HL-60 (cell line): ENCODE results near the gene DOLK.

Experiments used
- CTCF ChIP-seq: IDR thresholded peaks from one replicate; pipeline ENCODE4 v1.5.1; 2011; ENCODE audit warnings: low read length, control low read depth, inconsistent platforms; ENCODE audit not compliant: insufficient read depth
- GABPA ChIP-seq: IDR thresholded peaks from 2 replicates; pipeline ENCODE4 v1.6.1; 2012; ENCODE audit warnings: low read depth
- POLR2AphosphoS5 ChIP-seq: IDR thresholded peaks from 2 replicates; pipeline ENCODE4 v1.6.1; 2012; ENCODE audit warnings: low read depth
- SPI1 ChIP-seq: IDR thresholded peaks from 2 replicates; pipeline ENCODE4 v1.6.1; 2012; ENCODE audit warnings: low read depth, mild to moderate bottlenecking, borderline replicate concordance
- TF ChIP-seq, protein P1 (sequence below): IDR thresholded peaks from 2 replicates; pipeline ENCODE4 v1.6.1; 2012; ENCODE audit warnings: low read depth; ENCODE audit not compliant: insufficient replicate concordance

- no peak for TF ChIP-seq CTCF
- TF ChIP-seq, protein P1, sequence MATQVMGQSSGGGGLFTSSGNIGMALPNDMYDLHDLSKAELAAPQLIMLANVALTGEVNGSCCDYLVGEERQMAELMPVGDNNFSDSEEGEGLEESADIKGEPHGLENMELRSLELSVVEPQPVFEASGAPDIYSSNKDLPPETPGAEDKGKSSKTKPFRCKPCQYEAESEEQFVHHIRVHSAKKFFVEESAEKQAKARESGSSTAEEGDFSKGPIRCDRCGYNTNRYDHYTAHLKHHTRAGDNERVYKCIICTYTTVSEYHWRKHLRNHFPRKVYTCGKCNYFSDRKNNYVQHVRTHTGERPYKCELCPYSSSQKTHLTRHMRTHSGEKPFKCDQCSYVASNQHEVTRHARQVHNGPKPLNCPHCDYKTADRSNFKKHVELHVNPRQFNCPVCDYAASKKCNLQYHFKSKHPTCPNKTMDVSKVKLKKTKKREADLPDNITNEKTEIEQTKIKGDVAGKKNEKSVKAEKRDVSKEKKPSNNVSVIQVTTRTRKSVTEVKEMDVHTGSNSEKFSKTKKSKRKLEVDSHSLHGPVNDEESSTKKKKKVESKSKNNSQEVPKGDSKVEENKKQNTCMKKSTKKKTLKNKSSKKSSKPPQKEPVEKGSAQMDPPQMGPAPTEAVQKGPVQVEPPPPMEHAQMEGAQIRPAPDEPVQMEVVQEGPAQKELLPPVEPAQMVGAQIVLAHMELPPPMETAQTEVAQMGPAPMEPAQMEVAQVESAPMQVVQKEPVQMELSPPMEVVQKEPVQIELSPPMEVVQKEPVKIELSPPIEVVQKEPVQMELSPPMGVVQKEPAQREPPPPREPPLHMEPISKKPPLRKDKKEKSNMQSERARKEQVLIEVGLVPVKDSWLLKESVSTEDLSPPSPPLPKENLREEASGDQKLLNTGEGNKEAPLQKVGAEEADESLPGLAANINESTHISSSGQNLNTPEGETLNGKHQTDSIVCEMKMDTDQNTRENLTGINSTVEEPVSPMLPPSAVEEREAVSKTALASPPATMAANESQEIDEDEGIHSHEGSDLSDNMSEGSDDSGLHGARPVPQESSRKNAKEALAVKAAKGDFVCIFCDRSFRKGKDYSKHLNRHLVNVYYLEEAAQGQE: no peak
- no peak for TF ChIP-seq POLR2AphosphoS5
- TF ChIP-seq SPI1: no peak
- TF ChIP-seq GABPA: no peak
Measured at GRCh38 chr9:128919402-128920089, 27.9 kb downstream of the DOLK start.
